CD4-positive, alpha-beta T cell treated with Interleukin-4 for 4 hours (primary cell): ENCODE results near the gene GLI3.

Experiments
- DNase-seq: peaks from one replicate; pipeline ENCODE4 v3.0.0-alpha.2; 2020

The GLI3 gene

GRCh38 chr7:42236976-42237810 is at the start of gene GLI3:
Gene GLI3 (minus strand): TSS chr7:42237209. CDS start chr7:42223253, 13,956 bp downstream.
- DNase-seq = no peak

- no peak for DNase-seq
These were observed 48.4 kb upstream of the GLI3 start for GRCh38 chr7:42285383-42285824.

- DNase-seq = no peak
These were observed 46.5 kb upstream of the GLI3 start for GRCh38 chr7:42283553-42283952.

GRCh38 chr7:42278344-42278743 is 41.3 kb upstream of the GLI3 start:
- no peak for DNase-seq

GRCh38 chr7:42274053-42274452 is 37.0 kb upstream of the GLI3 start:
- no peak for DNase-seq

- DNase-seq = no peak
These were observed 36.0 kb upstream of the GLI3 start for GRCh38 chr7:42272793-42273665.

GRCh38 chr7:42269161-42269560 is 32.2 kb upstream of the GLI3 start:
- no peak for DNase-seq

- DNase-seq = no peak
These were observed 27.7 kb upstream of the GLI3 start for GRCh38 chr7:42264702-42265101.

- DNase-seq = no peak
These were observed 27.0 kb upstream of the GLI3 start for GRCh38 chr7:42263971-42264370.

- no peak for DNase-seq
These were observed 26.0 kb upstream of the GLI3 start for GRCh38 chr7:42262964-42263363.

- no peak for DNase-seq
These were observed 17.2 kb upstream of the GLI3 start for GRCh38 chr7:42254217-42254616.

GRCh38 chr7:42253316-42253715 is 16.3 kb upstream of the GLI3 start:
- no peak for DNase-seq

GRCh38 chr7:42250411-42250810 is 13.4 kb upstream of the GLI3 start:
- no peak for DNase-seq

GRCh38 chr7:42248579-42248978 is 11.6 kb upstream of the GLI3 start:
- DNase-seq = no peak

GRCh38 chr7:42247301-42247700 is 10.3 kb upstream of the GLI3 start:
- DNase-seq = no peak

GRCh38 chr7:42244828-42245227 is 7.8 kb upstream of the GLI3 start:
- DNase-seq = no peak

- no peak for DNase-seq
These were observed 5.4 kb upstream of the GLI3 start for GRCh38 chr7:42242381-42242780.

GRCh38 chr7:42241424-42241823 is 4.4 kb upstream of the GLI3 start:
- DNase-seq = no peak

- no peak for DNase-seq
These were observed 3.4 kb upstream of the GLI3 start for GRCh38 chr7:42240416-42240815.

- no peak for DNase-seq
These were observed 1.8 kb upstream of the GLI3 start for GRCh38 chr7:42238709-42239366.

- no peak for DNase-seq
These were observed 967 bp upstream of the GLI3 start for GRCh38 chr7:42237811-42238541.

GRCh38 chr7:42236266-42236975 is 588 bp downstream of the GLI3 start:
- no peak for DNase-seq
